Epithelial cell of esophagus (primary cell): ENCODE results near the gene PLIN5.
A peak's percentile ranks its signal among the peaks of the same experiment; 100 is the strongest.
"Not testable (repeated sequence)": the region's sequence is repeated elsewhere in the genome, so short reads cannot be mapped to it uniquely, and the experiment has no call there.

Experiments
- DNase-seq: peaks from one replicate; pipeline ENCODE4 v3.0.0; 2010; ENCODE audit warnings: low read depth
- H3K4me3 ChIP-seq: 2 replicates; pipeline ENCODE4 v1.5.1; 2011; ENCODE audit warnings: mild to moderate bottlenecking, low read length, control low read depth
- TF ChIP-seq, protein P1 (sequence below): IDR thresholded peaks from 2 replicates; pipeline ENCODE4 v1.5.1; 2011; ENCODE audit warnings: low read depth, mild to moderate bottlenecking, low read length, control low read depth, inconsistent platforms; ENCODE audit not compliant: insufficient read depth; ENCODE audit errors: missing control alignments

PLIN5 gene

DNA sequence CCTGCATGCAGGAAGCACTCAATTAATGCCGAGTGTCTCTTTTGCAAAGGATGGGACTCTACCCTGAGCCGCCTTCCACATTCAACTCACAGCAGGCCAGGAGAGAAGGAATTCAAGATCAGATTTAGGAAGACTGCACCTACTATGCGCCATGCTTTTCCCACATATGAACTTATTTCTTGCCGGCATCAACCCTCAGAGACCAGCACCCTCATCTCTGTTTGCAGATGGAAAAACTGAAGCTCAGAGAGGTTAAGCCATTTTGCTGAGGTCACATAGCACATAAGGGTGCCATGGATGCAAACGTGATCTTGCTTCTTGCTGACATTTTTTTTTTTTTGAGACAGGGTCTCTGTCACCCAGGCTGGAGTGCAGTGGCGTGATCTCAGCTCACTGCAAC lies 38.7 kb upstream of the PLIN5 start:
- DNase-seq, result no peak
- no peak overlapping the region for H3K4me3 ChIP-seq
- TF ChIP-seq, protein P1, sequence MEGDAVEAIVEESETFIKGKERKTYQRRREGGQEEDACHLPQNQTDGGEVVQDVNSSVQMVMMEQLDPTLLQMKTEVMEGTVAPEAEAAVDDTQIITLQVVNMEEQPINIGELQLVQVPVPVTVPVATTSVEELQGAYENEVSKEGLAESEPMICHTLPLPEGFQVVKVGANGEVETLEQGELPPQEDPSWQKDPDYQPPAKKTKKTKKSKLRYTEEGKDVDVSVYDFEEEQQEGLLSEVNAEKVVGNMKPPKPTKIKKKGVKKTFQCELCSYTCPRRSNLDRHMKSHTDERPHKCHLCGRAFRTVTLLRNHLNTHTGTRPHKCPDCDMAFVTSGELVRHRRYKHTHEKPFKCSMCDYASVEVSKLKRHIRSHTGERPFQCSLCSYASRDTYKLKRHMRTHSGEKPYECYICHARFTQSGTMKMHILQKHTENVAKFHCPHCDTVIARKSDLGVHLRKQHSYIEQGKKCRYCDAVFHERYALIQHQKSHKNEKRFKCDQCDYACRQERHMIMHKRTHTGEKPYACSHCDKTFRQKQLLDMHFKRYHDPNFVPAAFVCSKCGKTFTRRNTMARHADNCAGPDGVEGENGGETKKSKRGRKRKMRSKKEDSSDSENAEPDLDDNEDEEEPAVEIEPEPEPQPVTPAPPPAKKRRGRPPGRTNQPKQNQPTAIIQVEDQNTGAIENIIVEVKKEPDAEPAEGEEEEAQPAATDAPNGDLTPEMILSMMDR, result no peak

DNA sequence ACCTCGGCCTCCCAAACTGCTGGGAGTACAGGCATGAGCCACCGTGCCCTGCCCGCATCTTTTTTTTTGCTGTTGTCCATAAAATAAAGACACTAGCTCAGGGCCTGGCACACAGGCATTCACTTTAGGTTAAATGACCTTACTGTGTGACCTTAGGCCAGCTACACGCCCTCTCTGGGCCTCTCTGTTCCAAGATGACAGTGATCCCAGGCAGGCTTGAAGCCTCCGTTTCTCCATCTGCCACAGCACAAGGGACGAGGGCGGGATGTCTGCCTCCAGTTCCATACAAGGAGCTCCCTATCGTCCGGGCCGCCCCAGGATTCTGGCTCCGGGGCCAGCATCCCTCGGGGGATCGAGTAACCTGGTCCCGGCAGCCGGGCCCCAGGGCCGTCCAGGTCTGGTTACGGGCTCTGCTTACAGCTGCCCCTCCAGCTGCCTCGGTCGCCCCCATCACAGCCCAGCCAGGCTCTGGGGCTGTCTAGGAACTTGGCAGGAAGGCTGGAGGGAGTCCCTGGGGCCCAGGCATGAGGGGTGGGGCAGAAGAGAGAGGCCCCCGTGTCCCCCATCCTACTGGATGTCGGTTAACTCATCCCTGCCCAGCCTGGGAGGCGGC lies 36.4 kb upstream of the PLIN5 start:
- TF ChIP-seq, protein P1, result no peak
- DNase-seq, result no peak
- no peak overlapping the region for H3K4me3 ChIP-seq

DNA sequence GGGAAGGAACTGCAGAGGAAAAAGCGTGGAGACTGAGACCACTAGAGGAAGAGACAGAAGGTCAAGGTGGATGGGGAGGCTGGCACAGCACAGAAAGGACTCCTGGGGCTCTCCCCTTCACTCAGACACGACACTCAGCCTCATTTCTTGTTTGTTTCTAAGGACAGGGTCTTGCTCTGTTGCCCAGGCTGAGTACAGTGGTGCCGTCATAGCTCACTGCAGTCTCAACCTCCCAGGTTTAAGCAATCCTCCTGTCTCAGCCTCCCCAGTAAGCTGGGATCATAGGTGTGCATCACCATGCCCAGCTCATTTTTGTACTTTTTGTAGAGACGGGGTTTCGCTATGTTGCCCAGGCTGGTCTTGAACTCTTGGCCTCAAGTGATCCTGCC lies 35.9 kb upstream of the PLIN5 start:
- TF ChIP-seq, protein P1, result no peak
- no peak for DNase-seq
- H3K4me3 ChIP-seq, result no peak overlapping the region

DNA sequence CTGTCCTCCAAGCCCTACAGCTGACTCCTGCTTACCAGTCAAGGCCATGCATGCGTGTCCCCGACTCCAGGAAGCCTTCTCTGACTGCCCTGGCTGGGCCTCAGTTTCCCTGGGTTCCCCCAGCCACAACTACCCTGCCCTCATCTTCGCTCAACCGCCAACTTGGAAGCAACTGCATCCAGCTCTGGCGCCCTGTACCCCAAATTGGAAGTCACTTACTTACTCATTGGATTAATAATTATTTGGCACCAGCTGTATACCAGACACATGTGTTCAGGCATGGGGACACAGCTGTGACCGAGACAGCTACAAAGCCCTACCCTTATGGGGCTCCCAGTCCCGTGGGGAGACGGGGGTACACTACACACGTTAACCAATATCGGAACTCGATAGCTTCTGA lies 35.4 kb upstream of the PLIN5 start:
- no peak overlapping the region for H3K4me3 ChIP-seq
- no peak for DNase-seq
- TF ChIP-seq, protein P1, result no peak

DNA sequence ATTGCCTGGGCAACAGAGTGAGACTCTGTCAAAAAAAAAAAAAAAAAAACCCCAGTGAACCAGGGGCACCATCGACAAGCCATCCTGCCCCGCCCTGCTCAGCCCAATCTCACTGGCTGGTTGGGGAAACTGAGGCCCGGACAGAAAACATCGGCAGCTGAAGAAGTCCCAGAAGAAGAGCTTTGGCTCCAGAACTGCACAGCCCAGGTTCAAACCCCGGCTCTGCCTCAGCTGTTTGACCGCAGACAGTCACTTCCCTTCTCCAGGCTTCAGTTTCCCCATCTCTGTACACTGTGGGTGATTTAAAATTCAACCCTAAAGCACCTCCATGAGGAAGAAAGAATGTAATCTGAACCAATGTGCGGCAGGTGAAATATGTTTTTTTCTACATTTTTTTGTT lies 33.9 kb upstream of the PLIN5 start:
- TF ChIP-seq, protein P1, result no peak
- no peak overlapping the region for H3K4me3 ChIP-seq
- no peak for DNase-seq

DNA sequence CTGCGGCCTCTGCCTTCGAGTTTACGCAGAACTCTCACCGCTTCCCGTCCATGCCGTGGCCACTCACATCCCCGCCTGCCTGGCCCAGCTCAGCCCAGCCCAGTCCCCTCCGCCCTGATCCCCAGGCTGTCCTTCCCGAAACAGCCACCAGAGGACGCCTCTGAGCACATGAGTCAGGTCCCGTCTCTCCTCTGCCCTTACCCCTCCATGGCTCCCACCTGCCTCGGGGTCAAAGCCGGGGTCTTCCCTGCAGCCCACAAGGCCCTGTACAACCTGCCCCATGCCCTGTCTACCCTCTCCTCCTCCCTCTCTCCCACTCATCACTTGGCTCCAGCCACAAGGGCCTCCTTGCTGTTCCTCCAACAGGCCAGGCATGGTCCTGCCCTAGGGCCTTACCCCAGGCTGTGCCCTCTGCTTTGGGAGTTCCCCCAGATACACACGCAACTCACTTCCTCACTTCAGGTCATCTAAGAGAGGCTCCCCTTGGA lies 32.6 kb upstream of the PLIN5 start:
- H3K4me3 ChIP-seq, result no peak overlapping the region
- DNase-seq, result peak; percentile 56
- TF ChIP-seq, protein P1, result peak; percentile 89

DNA sequence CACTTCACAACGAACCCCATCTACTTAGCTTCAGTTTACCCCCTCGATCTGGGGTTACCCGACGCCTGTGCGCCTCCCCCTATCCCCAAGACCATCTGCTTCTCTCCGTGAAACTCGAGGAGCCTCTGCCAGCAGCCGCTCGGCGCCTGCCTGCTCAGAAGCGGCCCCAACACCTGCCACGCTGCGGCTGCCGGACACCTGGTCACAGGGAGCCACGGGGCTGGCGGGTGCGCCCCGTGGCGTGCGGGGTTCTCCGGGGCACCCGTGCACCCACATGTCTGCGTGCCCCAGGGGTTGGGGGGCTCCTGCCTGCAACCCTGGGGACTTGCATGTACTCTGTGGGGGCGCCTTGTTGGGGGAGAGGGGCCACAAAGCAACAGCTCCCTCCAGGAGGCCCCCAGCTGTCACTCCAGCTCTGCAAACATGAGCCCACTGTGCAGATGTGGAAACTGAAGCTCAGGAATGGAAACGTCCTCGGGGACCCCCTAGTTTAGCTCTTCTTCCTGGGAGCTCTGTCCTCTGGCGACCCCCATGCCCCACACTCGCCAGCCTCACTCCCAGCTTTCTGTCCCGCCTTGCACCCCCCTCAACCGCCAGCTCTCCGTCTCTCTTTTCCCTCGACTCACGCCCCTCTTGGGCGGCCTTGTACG lies 31.5 kb upstream of the PLIN5 start:
- no peak overlapping the region for H3K4me3 ChIP-seq
- no peak for DNase-seq
- TF ChIP-seq, protein P1, result no peak

DNA sequence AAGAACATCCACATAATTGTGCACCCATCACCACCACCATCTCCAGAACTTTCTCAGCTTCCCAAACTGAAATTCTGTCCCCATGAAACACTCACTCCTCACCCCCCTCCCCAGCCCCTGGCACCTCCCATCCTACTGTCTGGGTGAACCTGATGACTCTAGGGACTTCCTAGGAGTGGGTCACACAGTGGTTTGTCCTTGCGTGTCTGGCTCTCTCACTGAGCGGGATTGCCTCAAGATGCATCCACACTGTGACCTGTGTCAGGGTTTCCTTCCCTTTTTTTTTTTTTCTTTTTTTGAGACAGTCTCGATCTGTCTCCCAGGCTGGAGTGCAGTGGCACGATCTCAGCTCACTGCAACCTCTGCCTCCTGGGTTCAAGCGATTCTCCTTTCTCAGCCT lies 28.5 kb upstream of the PLIN5 start:
- not testable (repeated sequence) for DNase-seq, H3K4me3 ChIP-seq

DNA sequence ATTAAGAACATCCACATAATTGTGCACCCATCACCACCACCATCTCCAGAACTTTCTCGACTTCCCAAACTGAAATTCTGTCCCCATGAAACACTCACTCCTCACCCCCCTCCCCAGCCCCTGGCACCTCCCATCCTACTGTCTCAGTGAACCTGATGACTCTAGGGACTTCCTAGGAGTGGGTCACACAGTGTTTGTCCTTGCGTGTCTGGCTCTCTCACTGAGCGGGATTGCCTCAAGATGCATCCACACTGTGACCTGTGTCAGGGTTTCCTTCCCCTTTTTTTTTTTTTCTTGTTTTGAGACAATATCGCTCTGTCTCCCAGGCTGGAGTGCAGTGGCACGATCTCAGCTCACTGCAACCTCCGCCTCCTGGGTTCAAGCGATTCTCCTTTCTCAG lies 27.1 kb upstream of the PLIN5 start:
- not testable (repeated sequence) for H3K4me3 ChIP-seq, DNase-seq
